Mesothelial cell of epicardium (in vitro differentiated cells): Measurements from ENCODE around the gene PEX5L. TPM values are rescaled to one million over a fixed set of nuclear protein-coding genes. Genes with fewer than 3 reads are reported as not detected.
"Not testable (repeated sequence)": the region's sequence is repeated elsewhere in the genome, so short reads cannot be mapped to it uniquely, and the experiment has no call there.

ENCODE experiments used
- DNase-seq, 2 experiments: peaks; one replicate each; pipeline ENCODE4 v3.0.0; 2021; ENCODE audit warnings: low spot score in 2 of 2; ENCODE audit not compliant: unreplicated experiment in 2 of 2
- H3K27ac Mint-ChIP-seq: 2 replicates; pipeline ENCODE4 v1.8.0; 2021; ENCODE audit warnings: mixed read lengths
- H3K27me3 Mint-ChIP-seq: 2 replicates; pipeline ENCODE4 v1.8.0; 2021; ENCODE audit warnings: low read depth, mixed read lengths
- H3K36me3 Mint-ChIP-seq: 2 replicates; pipeline ENCODE4 v1.8.0; 2021; ENCODE audit warnings: mixed read lengths
- H3K4me1 Mint-ChIP-seq: 2 replicates; pipeline ENCODE4 v1.8.0; 2021; ENCODE audit warnings: mixed read lengths
- H3K4me3 Mint-ChIP-seq: 2 replicates; pipeline ENCODE4 v1.8.0; 2021; ENCODE audit warnings: mild to moderate bottlenecking, moderate library complexity, mixed read lengths
- H3K9me3 Mint-ChIP-seq: 2 replicates; pipeline ENCODE4 v1.8.0; 2021; ENCODE audit warnings: mixed read lengths
- CTCF ChIP-seq: fragments of 200-600 bp; sonication (generic); IDR thresholded peaks from one replicate; pipeline ENCODE4 v1.5.0; 2021; ENCODE audit warnings: antibody characterized with exemption; ENCODE audit not compliant: unreplicated experiment
- total RNA-seq: library from RNA; stranded (reverse); gene quantifications from 3 replicates; pipeline ENCODE4 v1.2.1, GENCODE V29; 2021

PEX5L gene
- total RNA-seq, 1 donor from 2014 or later: 0.04 TPM

- peaks cover 6% of the 10 kb centered on the region for H3K27me3 Mint-ChIP-seq
- no peaks in the 10 kb centered on the region for H3K36me3 Mint-ChIP-seq
- no peak overlapping the region for H3K4me3 Mint-ChIP-seq
- no peak overlapping the region for H3K27ac Mint-ChIP-seq
- H3K9me3 Mint-ChIP-seq: no peaks in the 10 kb centered on the region
- no peak for TF ChIP-seq CTCF
- no peak for DNase-seq
- no peaks in the 10 kb centered on the region for H3K4me1 Mint-ChIP-seq
Observed at GRCh38 chr3:180059356-180059755, 22.6 kb upstream of the PEX5L start.

GRCh38 chr3:180058238-180058637 lies 21.5 kb upstream of the PEX5L start:
- TF ChIP-seq CTCF: no peak
- H3K27me3 Mint-ChIP-seq: peaks cover 6% of the 10 kb centered on the region
- H3K36me3 Mint-ChIP-seq: no peaks in the 10 kb centered on the region
- H3K9me3 Mint-ChIP-seq: no peaks in the 10 kb centered on the region
- no peak overlapping the region for H3K27ac Mint-ChIP-seq
- H3K4me1 Mint-ChIP-seq: no peaks in the 10 kb centered on the region
- no peak for DNase-seq
- no peak overlapping the region for H3K4me3 Mint-ChIP-seq

- H3K4me1 Mint-ChIP-seq, H3K36me3 Mint-ChIP-seq, H3K4me3 Mint-ChIP-seq, H3K27me3 Mint-ChIP-seq, H3K9me3 Mint-ChIP-seq, H3K27ac Mint-ChIP-seq, DNase-seq: not testable (repeated sequence)
Observed at GRCh38 chr3:180055656-180056055, 18.9 kb upstream of the PEX5L start.

GRCh38 chr3:180049391-180049790 lies 12.7 kb upstream of the PEX5L start:
- no peaks in the 10 kb centered on the region for H3K4me1 Mint-ChIP-seq
- H3K9me3 Mint-ChIP-seq: no peaks in the 10 kb centered on the region
- no peak for TF ChIP-seq CTCF
- no peak overlapping the region for H3K27ac Mint-ChIP-seq
- no peak for DNase-seq
- H3K4me3 Mint-ChIP-seq: no peak overlapping the region
- no peaks in the 10 kb centered on the region for H3K36me3 Mint-ChIP-seq
- peaks cover 14% of the 10 kb centered on the region for H3K27me3 Mint-ChIP-seq

- Mint-ChIP-seq H3K27me3 (peaks cover 16% of the 10 kb centered on the region), H3K27ac (no peak overlapping the region), H3K4me1 (no peaks in the 10 kb centered on the region), H3K9me3 (no peaks in the 10 kb centered on the region), H3K36me3 (no peaks in the 10 kb centered on the region), H3K4me3 (no peak overlapping the region)
- DNase-seq: no peak
- no peak for TF ChIP-seq CTCF
Observed at GRCh38 chr3:180048840-180049239, 12.1 kb upstream of the PEX5L start.

- H3K27me3 Mint-ChIP-seq: peaks cover 16% of the 10 kb centered on the region
- DNase-seq: no peak
- H3K9me3 Mint-ChIP-seq: no peaks in the 10 kb centered on the region
- no peaks in the 10 kb centered on the region for H3K36me3 Mint-ChIP-seq
- no peak for TF ChIP-seq CTCF
- no peaks in the 10 kb centered on the region for H3K4me1 Mint-ChIP-seq
- no peak overlapping the region for H3K4me3 Mint-ChIP-seq
- no peak overlapping the region for H3K27ac Mint-ChIP-seq
Observed at GRCh38 chr3:180048103-180048502, 11.4 kb upstream of the PEX5L start.
